K562 (cell line): ENCODE results near the gene NNAT. TPM values are rescaled to one million over a fixed set of nuclear protein-coding genes. Genes with fewer than 3 reads are reported as not detected.
A peak's percentile ranks its signal among the peaks of the same experiment; 100 is the strongest.

Source experiments
- BMI1 ChIP-seq: fragments of 150-350 bp; IDR thresholded peaks from 2 replicates; pipeline ENCODE4 v1.6.1; 2014; ENCODE audit warnings: low read length
- CREB1 ChIP-seq, 2 experiments: sonication (generic) in 1 of 2; formaldehyde crosslinking in 1 of 2; IDR thresholded peaks; 2 replicates each; pipeline versions ENCODE4 v1.6.1 to v1.8.0; 2012 to 2022; ENCODE audit warnings: inconsistent platforms in 1 of 2, mild to moderate bottlenecking in 1 of 2, missing genetic modification reagents in 1 of 2, moderate library complexity in 1 of 2
- CSDE1 ChIP-seq, 2 experiments: fragments of 450-650 bp; IDR thresholded peaks; 2 replicates each; pipeline ENCODE4 v1.6.1; 2016; ENCODE audit warnings: mild to moderate bottlenecking in 1 of 2
- CTBP1 ChIP-seq: fragments of 450-650 bp; IDR thresholded peaks from 2 replicates; pipeline ENCODE4 v1.6.1; 2016; ENCODE audit warnings: borderline replicate concordance
- EHMT2 ChIP-seq: fragments of 450-650 bp; IDR thresholded peaks from 2 replicates; pipeline ENCODE4 v1.6.1; 2018; ENCODE audit warnings: antibody characterized with exemption
- JUNB ChIP-seq: fragments of 450-650 bp; formaldehyde crosslinking; conservative IDR thresholded peaks from 2 replicates; pipeline ENCODE4 v1.4.0; 2020; ENCODE audit warnings: mild to moderate bottlenecking
- KAT2B ChIP-seq: IDR thresholded peaks from one replicate; pipeline ENCODE4 v1.6.1; 2012; ENCODE audit warnings: low read depth, mild to moderate bottlenecking, control low read depth, inconsistent platforms, low read length, moderate library complexity
- KAT7 ChIP-seq: sonication (generic); formaldehyde crosslinking; IDR thresholded peaks from 2 replicates; pipeline ENCODE4 v1.8.0; 2022; ENCODE audit warnings: missing genetic modification reagents, mild to moderate bottlenecking, borderline replicate concordance
- KLF13 ChIP-seq: fragments of 450-650 bp; IDR thresholded peaks from 2 replicates; pipeline ENCODE4 v1.6.1; 2016; ENCODE audit warnings: missing genetic modification characterization, low read depth, mild to moderate bottlenecking, missing compliant biosample characterization, moderate library complexity, borderline replicate concordance
- MYBL2 ChIP-seq, 2 experiments: fragments of 450-650 bp in 1 of 2; sonication (generic) in 1 of 2; formaldehyde crosslinking in 1 of 2; IDR thresholded peaks; 2 replicates each; pipeline versions ENCODE4 v1.6.1 to v1.8.1; 2017 to 2022; ENCODE audit warnings: borderline replicate concordance in 1 of 2, inconsistent platforms in 1 of 2, low read depth in 1 of 2, mild to moderate bottlenecking in 1 of 2, missing genetic modification reagents in 1 of 2, moderate library complexity in 1 of 2
- NFE2L1 ChIP-seq: fragments of 450-650 bp; IDR thresholded peaks from 2 replicates; pipeline ENCODE4 v1.6.1; 2016; ENCODE audit warnings: missing genetic modification characterization, low read depth, mild to moderate bottlenecking, missing compliant biosample characterization, moderate library complexity, borderline replicate concordance
- POLR2AphosphoS5 ChIP-seq: IDR thresholded peaks from 2 replicates; pipeline ENCODE4 v1.6.1; 2011; ENCODE audit warnings: mild to moderate bottlenecking, low read depth, low read length, moderate library complexity; ENCODE audit not compliant: control insufficient read depth, insufficient read depth
- RAD51 ChIP-seq: fragments of 450-650 bp; IDR thresholded peaks from 2 replicates; pipeline ENCODE4 v1.7.1; 2016; ENCODE audit warnings: low read depth, mild to moderate bottlenecking, borderline replicate concordance
- SMAD4 ChIP-seq: fragments of 250-450 bp; sonication (Bioruptor Pico); conservative IDR thresholded peaks from 2 replicates; pipeline ENCODE4 v1.8.0; 2021; ENCODE audit warnings: inconsistent platforms, mild to moderate bottlenecking, moderate library complexity
- SMARCA4 ChIP-seq: fragments of 450-650 bp; IDR thresholded peaks from 2 replicates; pipeline ENCODE4 v1.6.1; 2016
- TBL1XR1 ChIP-seq, 2 experiments: IDR thresholded peaks; 2 replicates each; pipeline ENCODE4 v1.6.1; 2012; ENCODE audit warnings: improper control_type of control experiment in 2 of 2, low read length in 2 of 2, mild to moderate bottlenecking in 1 of 2
- TOE1 ChIP-seq, 2 experiments: fragments of 450-650 bp in 1 of 2; sonication (generic) in 1 of 2; formaldehyde crosslinking in 1 of 2; IDR thresholded peaks; 2 replicates each; pipeline versions ENCODE4 v1.7.1 to v1.8.0; 2016 to 2022; ENCODE audit warnings: borderline replicate concordance in 2 of 2, mild to moderate bottlenecking in 2 of 2, antibody characterized with exemption in 1 of 2, inconsistent platforms in 1 of 2, low read depth in 1 of 2, missing genetic modification reagents in 1 of 2, moderate library complexity in 1 of 2
- ZFP36 ChIP-seq: fragments of 150-350 bp; IDR thresholded peaks from 2 replicates; pipeline ENCODE4 v1.6.1; 2018; ENCODE audit warnings: low read length, low read depth; ENCODE audit not compliant: partially characterized antibody
- ZNF347 ChIP-seq: fragments of 450-650 bp; formaldehyde crosslinking; IDR thresholded peaks from 2 replicates; pipeline ENCODE4 v1.4.0; 2020; ENCODE audit warnings: low read depth, mild to moderate bottlenecking, moderate library complexity
- ZNF445 ChIP-seq: fragments of 250-450 bp; sonication (Bioruptor Pico); IDR thresholded peaks from 2 replicates; pipeline ENCODE4 v1.4.0; 2020; ENCODE audit warnings: low read depth, mild to moderate bottlenecking, moderate library complexity
- ZNF707 ChIP-seq: fragments of 250-450 bp; sonication (Bioruptor Pico); conservative IDR thresholded peaks from 2 replicates; pipeline ENCODE4 v1.8.0; 2022; ENCODE audit warnings: inconsistent platforms, mild to moderate bottlenecking, moderate library complexity
- polyA plus RNA-seq, 8 experiments: library from polyadenylated mRNA; depleted of rRNA in 4 of 8; stranded (reverse) in 5 of 8; unstranded in 3 of 8; fragments of >200 nt; fragmentation: Nextera tagmentation in 2 of 8; fragmentation: Illumina TruSeq in 1 of 8; extraction: Ambion mirVana in 2 of 8; extraction: Trizol in 1 of 8; gene quantifications; 2 replicates each; pipeline versions ENCODE4 v1.2.1 to v1.2.3, GENCODE V29; 2011 to 2014; ENCODE audit warnings: inconsistent platforms in 1 of 8, missing spikeins in 1 of 8
- total RNA-seq, 7 experiments: library from RNA; depleted of rRNA in 6 of 7; stranded (reverse); fragments of >200 nt in 6 of 7; fragmentation: Illumina TruSeq in 2 of 7; extraction: Trizol in 2 of 7; gene quantifications; 2 replicates each; pipeline versions ENCODE4 v1.2.1 to v1.2.3, GENCODE V29; 2011 to 2021; ENCODE audit warnings: low replicate concordance in 1 of 7
- TF ChIP-seq, protein P1 (sequence below): fragments of 250-450 bp; sonication (Bioruptor Pico); IDR thresholded peaks from 2 replicates; pipeline ENCODE4 v1.4.0; 2020; ENCODE audit warnings: mild to moderate bottlenecking, moderate library complexity
- TF ChIP-seq, protein P2 (sequence below): fragments of 250-450 bp; sonication (Bioruptor Pico); IDR thresholded peaks from 2 replicates; pipeline ENCODE4 v1.5.1; 2021; ENCODE audit warnings: mild to moderate bottlenecking

The NNAT gene
- total and polyA plus RNA-seq, 9 of the 15 experiments (the other 6 are each of a cell fraction or from before 2014, with no cell fraction given) = 0.13 TPM; not detected in 8

DNA sequence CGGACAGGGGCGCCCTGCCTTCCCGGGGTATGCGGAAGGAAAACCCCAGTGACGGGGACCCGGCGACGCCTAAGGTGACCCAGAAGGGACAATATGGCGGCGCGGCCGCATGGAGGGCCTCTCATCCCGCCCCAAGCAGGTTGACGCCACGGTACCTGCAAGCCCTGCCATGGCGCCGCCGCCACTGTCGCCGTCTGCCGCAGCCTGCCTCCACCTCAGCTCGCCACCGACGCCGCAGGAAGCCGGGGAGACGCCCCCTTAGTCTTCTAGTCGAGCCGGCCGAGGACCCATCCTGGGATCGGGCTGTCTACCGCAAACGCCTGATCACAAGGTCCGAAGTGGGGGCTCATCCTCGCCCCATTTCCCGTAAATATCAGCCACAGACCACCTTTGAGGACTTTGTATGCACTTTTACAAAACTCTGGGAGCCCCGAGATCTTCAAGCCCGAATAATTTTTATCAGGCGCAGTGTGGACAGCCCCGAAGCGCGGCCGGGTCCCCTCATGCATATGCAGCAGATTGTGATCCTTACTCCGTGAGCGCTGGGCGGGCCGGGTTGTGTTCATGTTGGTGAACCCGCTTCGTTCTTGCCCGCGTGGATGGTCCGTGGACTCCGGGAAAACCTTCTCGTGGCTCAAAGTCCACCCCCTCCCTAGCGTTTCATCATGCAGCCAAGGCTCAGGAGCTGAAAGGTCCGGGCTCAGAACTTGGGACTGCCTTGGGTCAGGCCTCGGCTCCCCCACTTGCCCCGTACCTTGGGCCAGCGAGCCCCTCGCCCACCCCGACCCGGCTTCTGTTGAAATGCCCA is 6.8 kb downstream of the NNAT start, which contains the start of gene BLCAP (continued):
- TF ChIP-seq, protein P1, sequence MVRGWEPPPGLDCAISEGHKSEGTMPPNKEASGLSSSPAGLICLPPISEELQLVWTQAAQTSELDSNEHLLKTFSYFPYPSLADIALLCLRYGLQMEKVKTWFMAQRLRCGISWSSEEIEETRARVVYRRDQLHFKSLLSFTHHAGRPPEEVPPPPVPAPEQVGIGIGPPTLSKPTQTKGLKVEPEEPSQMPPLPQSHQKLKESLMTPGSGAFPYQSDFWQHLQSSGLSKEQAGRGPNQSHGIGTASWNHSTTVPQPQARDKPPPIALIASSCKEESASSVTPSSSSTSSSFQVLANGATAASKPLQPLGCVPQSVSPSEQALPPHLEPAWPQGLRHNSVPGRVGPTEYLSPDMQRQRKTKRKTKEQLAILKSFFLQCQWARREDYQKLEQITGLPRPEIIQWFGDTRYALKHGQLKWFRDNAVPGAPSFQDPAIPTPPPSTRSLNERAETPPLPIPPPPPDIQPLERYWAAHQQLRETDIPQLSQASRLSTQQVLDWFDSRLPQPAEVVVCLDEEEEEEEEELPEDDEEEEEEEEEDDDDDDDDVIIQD = no peak
- no peak for TF ChIP-seq MYBL2 (IDR thresholded peaks at IDR 0.05; ENCODE audit: low read depth)
- no peak for TF ChIP-seq MYBL2 (CRISPR knock-in tag; IDR thresholded peaks at IDR 0.05; ENCODE audit: borderline replicate concordance)
- TF ChIP-seq TOE1 (IDR thresholded peaks at IDR 0.05; ENCODE audit: borderline replicate concordance) = peak; percentile 94
- TF ChIP-seq TOE1 (CRISPR knock-in tag; IDR thresholded peaks at IDR 0.05; ENCODE audit: borderline replicate concordance, low read depth) = no peak
- no peak for TF ChIP-seq KAT2B
- TF ChIP-seq JUNB (CRISPR knock-in tag) = no peak
- peak; percentile 70 for TF ChIP-seq SMAD4 (CRISPR knock-in tag)
- TF ChIP-seq SMARCA4 = no peak
- TF ChIP-seq RAD51 = no peak
- TF ChIP-seq KLF13 (tag) = peak; percentile 93
- TF ChIP-seq, protein P2, sequence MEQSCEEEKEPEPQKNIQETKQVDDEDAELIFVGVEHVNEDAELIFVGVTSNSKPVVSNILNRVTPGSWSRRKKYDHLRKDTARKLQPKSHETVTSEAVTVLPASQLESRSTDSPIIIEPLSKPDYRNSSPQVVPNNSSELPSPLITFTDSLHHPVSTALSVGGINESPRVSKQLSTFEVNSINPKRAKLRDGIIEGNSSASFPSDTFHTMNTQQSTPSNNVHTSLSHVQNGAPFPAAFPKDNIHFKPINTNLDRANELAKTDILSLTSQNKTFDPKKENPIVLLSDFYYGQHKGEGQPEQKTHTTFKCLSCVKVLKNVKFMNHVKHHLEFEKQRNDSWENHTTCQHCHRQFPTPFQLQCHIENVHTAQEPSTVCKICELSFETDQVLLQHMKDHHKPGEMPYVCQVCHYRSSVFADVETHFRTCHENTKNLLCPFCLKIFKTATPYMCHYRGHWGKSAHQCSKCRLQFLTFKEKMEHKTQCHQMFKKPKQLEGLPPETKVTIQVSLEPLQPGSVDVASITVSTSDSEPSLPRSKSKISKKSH (CRISPR knock-in tag) = no peak
- no peak for TF ChIP-seq CSDE1 (IDR thresholded peaks at IDR 0.05)
- 0 out of 2 replicates have a peak, but pooled peaks have one; percentile 20 for TF ChIP-seq CREB1 (IDR thresholded peaks at IDR 0.05)
- peak; percentile 13; the same call in 1 of the 2 replicates for TF ChIP-seq CREB1 (CRISPR knock-in tag; IDR thresholded peaks at IDR 0.05)
- TF ChIP-seq ZNF347 = no peak
- peak; percentile 70; the same call in 1 of the 2 replicates for TF ChIP-seq CTBP1
- TF ChIP-seq ZNF707 = no peak
- no peak for TF ChIP-seq KAT7 (CRISPR knock-in tag)
- no peak for TF ChIP-seq BMI1
- TF ChIP-seq EHMT2 = no peak
- no peak for TF ChIP-seq ZNF445
- TF ChIP-seq ZFP36 = no peak
- peak; percentile 16 to 24; a peak in 2 of 4 replicates for TF ChIP-seq TBL1XR1 (IDR thresholded peaks at IDR 0.05; ENCODE audit: low read length in 2 of 2)
- peak; percentile 52 for TF ChIP-seq POLR2AphosphoS5
- no peak for TF ChIP-seq NFE2L1 (tag)
